ENCODE results near the gene FHAD1.

DNA sequence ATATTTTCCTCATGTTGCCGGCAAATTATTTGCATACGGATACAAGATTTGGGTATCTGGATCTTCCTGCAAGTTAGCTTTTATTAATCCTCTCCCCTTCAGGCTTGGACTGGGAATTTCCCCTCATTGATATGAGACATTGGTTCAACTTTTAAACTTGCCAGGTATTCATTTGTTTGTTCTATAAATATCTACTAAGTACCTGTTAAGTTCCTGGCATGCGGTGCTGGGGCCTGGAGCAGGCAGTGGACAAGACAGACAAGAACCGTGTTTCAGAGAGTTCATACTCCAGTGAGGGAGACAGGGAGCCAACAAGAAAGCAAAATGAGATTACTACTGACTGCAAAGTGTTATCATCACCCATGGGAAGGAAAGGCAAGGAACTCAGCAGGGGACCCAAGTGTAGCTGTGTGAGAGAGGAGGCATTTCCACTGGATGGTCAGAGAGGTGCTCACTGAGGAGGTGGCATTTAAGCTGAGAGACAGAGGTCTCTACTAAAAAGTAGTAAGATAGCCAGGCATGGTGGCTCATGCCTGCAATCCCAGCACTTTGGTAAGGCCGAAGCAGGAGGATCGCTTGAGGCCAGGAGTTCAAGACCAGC is 39.1 kb upstream of the FHAD1 start:
- TF ChIP-seq, protein P1, sequence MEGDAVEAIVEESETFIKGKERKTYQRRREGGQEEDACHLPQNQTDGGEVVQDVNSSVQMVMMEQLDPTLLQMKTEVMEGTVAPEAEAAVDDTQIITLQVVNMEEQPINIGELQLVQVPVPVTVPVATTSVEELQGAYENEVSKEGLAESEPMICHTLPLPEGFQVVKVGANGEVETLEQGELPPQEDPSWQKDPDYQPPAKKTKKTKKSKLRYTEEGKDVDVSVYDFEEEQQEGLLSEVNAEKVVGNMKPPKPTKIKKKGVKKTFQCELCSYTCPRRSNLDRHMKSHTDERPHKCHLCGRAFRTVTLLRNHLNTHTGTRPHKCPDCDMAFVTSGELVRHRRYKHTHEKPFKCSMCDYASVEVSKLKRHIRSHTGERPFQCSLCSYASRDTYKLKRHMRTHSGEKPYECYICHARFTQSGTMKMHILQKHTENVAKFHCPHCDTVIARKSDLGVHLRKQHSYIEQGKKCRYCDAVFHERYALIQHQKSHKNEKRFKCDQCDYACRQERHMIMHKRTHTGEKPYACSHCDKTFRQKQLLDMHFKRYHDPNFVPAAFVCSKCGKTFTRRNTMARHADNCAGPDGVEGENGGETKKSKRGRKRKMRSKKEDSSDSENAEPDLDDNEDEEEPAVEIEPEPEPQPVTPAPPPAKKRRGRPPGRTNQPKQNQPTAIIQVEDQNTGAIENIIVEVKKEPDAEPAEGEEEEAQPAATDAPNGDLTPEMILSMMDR (IDR thresholded peaks at IDR 0.05): no peak
- no peak for TF ChIP-seq POLR2A (IDR thresholded peaks at IDR 0.05)

Measured in right lobe of liver (tissue), 4 donors.